HCT116 (cell line): ENCODE data around the gene ZFAND5.

Experiments
- CEBPB ChIP-seq: IDR thresholded peaks from 2 replicates; pipeline ENCODE4 v1.6.1; 2012; ENCODE audit warnings: low read depth
- MAX ChIP-seq: IDR thresholded peaks from 2 replicates; pipeline ENCODE4 v1.6.1; 2012
- POLR2A ChIP-seq: IDR thresholded peaks from 2 replicates; pipeline ENCODE4 v1.7.0; 2011; ENCODE audit warnings: borderline replicate concordance; ENCODE audit not compliant: insufficient read depth, insufficient read length; ENCODE audit errors: extremely low read depth
- POLR2AphosphoS5 ChIP-seq: IDR thresholded peaks from 2 replicates; pipeline ENCODE4 v1.6.1; 2011; ENCODE audit warnings: mild to moderate bottlenecking, low read depth, low read length, moderate library complexity
- REST ChIP-seq: IDR thresholded peaks from 2 replicates; pipeline ENCODE4 v1.6.1; 2012; ENCODE audit warnings: low read depth
- SIN3A ChIP-seq: IDR thresholded peaks from 2 replicates; pipeline ENCODE4 v1.6.1; 2012; ENCODE audit warnings: low read depth
- YY1 ChIP-seq: IDR thresholded peaks from 2 replicates; pipeline ENCODE4 v1.6.1; 2011; ENCODE audit warnings: low read length, low read depth, moderate library complexity, mild to moderate bottlenecking; ENCODE audit not compliant: insufficient replicate concordance; ENCODE audit errors: extremely low read depth
- ZBTB33 ChIP-seq: IDR thresholded peaks from 2 replicates; pipeline ENCODE4 v1.6.1; 2011; ENCODE audit warnings: mild to moderate bottlenecking, low read length, moderate library complexity; ENCODE audit not compliant: insufficient replicate concordance; ENCODE audit errors: extremely low read depth

- no peak for TF ChIP-seq YY1
- no peak for TF ChIP-seq CEBPB
- no peak for TF ChIP-seq POLR2AphosphoS5
- no peak for TF ChIP-seq SIN3A
- no peak for TF ChIP-seq MAX
- no peak for TF ChIP-seq REST
- TF ChIP-seq ZBTB33 = no peak
- no peak for TF ChIP-seq POLR2A
These were observed 34.4 kb upstream of the ZFAND5 start for GRCh38 chr9:72399391-72399790.
